Psoas muscle (tissue), 8 donors: Measurements from ENCODE around the gene ENAM. TPM values are rescaled to one million over a fixed set of nuclear protein-coding genes. Genes with fewer than 3 reads are reported as not detected.
A peak's percentile ranks its signal among the peaks of the same experiment; 100 is the strongest.
"Not testable (repeated sequence)": the region's sequence is repeated elsewhere in the genome, so short reads cannot be mapped to it uniquely, and the experiment has no call there.

ENCODE experiments used
- ATAC-seq, 4 donors: fragments of 200-7000 bp; cut with Tn5 transposase; one replicate each; pipeline ENCODE4 v1.9.1; 2020; ENCODE audit warnings: moderate library complexity in 3 of 4, mild to moderate bottlenecking in 2 of 4
- DNase-seq, 2 donors: peaks; one replicate each; pipeline ENCODE4 v3.0.0-alpha.2; 2020
- H3K27ac ChIP-seq: fragments of 200-600 bp; one replicate; pipeline ENCODE4 v1.8.0; 2022
- H3K27me3 ChIP-seq, 3 donors: fragments of 200-600 bp in 1 of 3; one replicate each; pipeline versions ENCODE4 v1.6.1 to v1.8.0; 2013 to 2022; ENCODE audit warnings: low read length in 2 of 3, mild to moderate bottlenecking in 2 of 3, moderate library complexity in 1 of 3; ENCODE audit not compliant: insufficient read depth in 3 of 3
- H3K36me3 ChIP-seq, 2 donors: fragments of 200-600 bp in 1 of 2; one replicate each; pipeline versions ENCODE4 v1.6.1 to v1.8.0; 2013 to 2022; ENCODE audit warnings: low read depth in 1 of 2, mild to moderate bottlenecking in 1 of 2, moderate library complexity in 1 of 2; ENCODE audit not compliant: insufficient read depth in 1 of 2
- H3K4me1 ChIP-seq: fragments of 200-600 bp; one replicate; pipeline ENCODE4 v1.8.0; 2022
- H3K4me3 ChIP-seq: fragments of 200-600 bp; one replicate; pipeline ENCODE4 v1.8.0; 2022; ENCODE audit warnings: mild to moderate bottlenecking
- H3K9me3 ChIP-seq: fragments of 200-600 bp; one replicate; pipeline ENCODE4 v1.8.0; 2022
- WGBS, 3 donors: extraction: QIAGEN DNeasy Blood & Tissue Kit; methylation state at CpG; one replicate each; pipeline versions ENCODE4 v1.1.6 to v1.1.7; 2013; 5-methylcytosine and 5-hydroxymethylcytosine counted together
- intact Hi-C, 2 donors: fragments of 100-400 bp; cut with DNase I; formaldehyde crosslinking; loops; one replicate each; pipeline versions ENCODE4 v1.11.0 to v1.14.2; 2022
- polyA plus RNA-seq, 3 donors: library from polyadenylated mRNA; stranded (reverse); fragments of 200-250 nt; gene quantifications; one replicate each; pipeline ENCODE4 v1.2.3, GENCODE V29; 2013
- total RNA-seq, 4 donors: library from RNA; stranded (reverse); fragmentation: NEBNext Ultra II Directional in 2 of 4; extraction: Animal tissue kit (Norgen Biotek cat#: 25700) in 2 of 4; gene quantifications; one replicate each; pipeline versions ENCODE4 v1.2.1 to v1.2.4, GENCODE V29; 2021 to 2023
- TF ChIP-seq, protein P1 (sequence below): fragments of 200-600 bp; IDR thresholded peaks from one replicate; pipeline ENCODE4 v1.8.0; 2022; ENCODE audit warnings: antibody characterized with exemption
- donor health status: healthy with polysubstance abuse.
- donor health status: DM: no; HTN: no; CAD: no; lungs with moderate emphysema.
- donor health status: Bipolar disorder and iron deficiency.
- donor health status: healthy.
- donor health status: DM: yes; HTN: yes; CAD: no.
- donor health status: DM: no; HTN: no; CAD: no.
- donor health status: DM: no; HTN: no; CAD: no.
- donor health status: DM: yes; HTN: yes; CAD: no.

The ENAM gene
- total and polyA plus RNA-seq, 7 donors: 0.08 to 6.6 (median 1.6) TPM

DNA sequence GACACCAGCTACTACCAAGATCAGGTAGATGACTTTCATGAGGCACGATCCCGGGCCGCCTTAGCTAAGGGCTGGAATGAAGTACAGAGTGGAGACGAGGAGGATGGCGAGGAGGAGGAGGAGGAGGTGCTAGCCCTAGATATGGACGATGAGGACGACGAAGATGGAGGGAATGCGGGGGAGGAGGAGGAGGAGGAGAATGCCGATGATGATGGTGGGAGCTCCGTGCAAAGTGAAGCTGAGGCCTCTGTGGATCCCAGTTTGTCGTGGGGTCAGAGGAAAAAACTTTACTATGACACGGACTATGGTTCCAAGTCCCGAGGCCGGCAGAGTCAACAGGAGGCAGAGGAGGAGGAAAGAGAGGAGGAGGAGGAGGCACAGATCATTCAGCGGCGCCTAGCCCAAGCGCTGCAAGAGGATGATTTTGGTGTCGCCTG, 60.3 kb downstream of the ENAM start:
- TF ChIP-seq, protein P1, sequence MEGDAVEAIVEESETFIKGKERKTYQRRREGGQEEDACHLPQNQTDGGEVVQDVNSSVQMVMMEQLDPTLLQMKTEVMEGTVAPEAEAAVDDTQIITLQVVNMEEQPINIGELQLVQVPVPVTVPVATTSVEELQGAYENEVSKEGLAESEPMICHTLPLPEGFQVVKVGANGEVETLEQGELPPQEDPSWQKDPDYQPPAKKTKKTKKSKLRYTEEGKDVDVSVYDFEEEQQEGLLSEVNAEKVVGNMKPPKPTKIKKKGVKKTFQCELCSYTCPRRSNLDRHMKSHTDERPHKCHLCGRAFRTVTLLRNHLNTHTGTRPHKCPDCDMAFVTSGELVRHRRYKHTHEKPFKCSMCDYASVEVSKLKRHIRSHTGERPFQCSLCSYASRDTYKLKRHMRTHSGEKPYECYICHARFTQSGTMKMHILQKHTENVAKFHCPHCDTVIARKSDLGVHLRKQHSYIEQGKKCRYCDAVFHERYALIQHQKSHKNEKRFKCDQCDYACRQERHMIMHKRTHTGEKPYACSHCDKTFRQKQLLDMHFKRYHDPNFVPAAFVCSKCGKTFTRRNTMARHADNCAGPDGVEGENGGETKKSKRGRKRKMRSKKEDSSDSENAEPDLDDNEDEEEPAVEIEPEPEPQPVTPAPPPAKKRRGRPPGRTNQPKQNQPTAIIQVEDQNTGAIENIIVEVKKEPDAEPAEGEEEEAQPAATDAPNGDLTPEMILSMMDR: no peak
- peak in 3 of 4 donors; percentile 4 to 23 (median 15) for ATAC-seq
- Histone ChIP-seq H3K4me1 (peaks cover 36% of the 10 kb centered on the region), H3K36me3 (peaks cover 0 to 33% of the 10 kb centered on the region in 2 donors), H3K4me3 (peak overlapping the region; percentile 92), H3K27me3 (no peaks in the 10 kb centered on the region), H3K27ac (peak overlapping the region; percentile 97), H3K9me3 (no peaks in the 10 kb centered on the region)
- intact Hi-C loops: loop anchor here (1.0 to 10.0 kb wide), 7 partner anchors 16 to 303 kb away; partner anchors contain the start of genes DCK (in 1 of the 2), GRSF1 (in 1 of the 2) and MOB1B (in 1 of the 2)
- 1 to 2% (median 1%) methylated on average over 19 of the region's 19 CpGs for WGBS, 3 donors
- DNase-seq: no peak

DNA sequence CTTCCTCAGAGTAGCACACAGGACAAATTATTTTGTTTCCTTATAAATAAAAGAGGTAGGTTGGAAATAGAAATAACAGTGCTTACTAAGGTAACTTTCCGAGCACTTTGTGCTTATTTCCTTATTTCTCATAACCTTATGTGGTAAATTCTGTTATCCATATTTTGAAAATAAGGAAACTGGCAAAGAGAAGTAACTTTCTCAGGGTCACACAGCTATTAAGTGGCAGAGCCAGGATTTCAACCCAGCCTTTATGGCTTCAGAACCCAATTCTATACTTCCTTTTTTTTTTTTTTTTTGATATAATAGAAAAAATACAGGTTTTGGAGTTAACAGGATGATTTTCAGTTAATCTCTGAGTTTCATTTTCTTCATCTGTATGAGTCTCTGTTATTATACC, 63.1 kb downstream of the ENAM start:
- TF ChIP-seq, protein P1: no peak
- 78 to 100% (median 79%) methylated on average over 1 of the region's 1 CpG for WGBS, 3 donors
- peaks cover 36% of the 10 kb centered on the region for H3K4me1 ChIP-seq
- ATAC-seq (no peak), DNase-seq (no peak)
- peaks cover 0 to 33% of the 10 kb centered on the region in 2 donors for H3K36me3 ChIP-seq
- no peaks in the 10 kb centered on the region for H3K27me3 ChIP-seq
- no peaks in the 10 kb centered on the region for H3K9me3 ChIP-seq
- H3K4me3 ChIP-seq: no peak overlapping the region
- no peak overlapping the region for H3K27ac ChIP-seq
- intact Hi-C loops: no loop called here

DNA sequence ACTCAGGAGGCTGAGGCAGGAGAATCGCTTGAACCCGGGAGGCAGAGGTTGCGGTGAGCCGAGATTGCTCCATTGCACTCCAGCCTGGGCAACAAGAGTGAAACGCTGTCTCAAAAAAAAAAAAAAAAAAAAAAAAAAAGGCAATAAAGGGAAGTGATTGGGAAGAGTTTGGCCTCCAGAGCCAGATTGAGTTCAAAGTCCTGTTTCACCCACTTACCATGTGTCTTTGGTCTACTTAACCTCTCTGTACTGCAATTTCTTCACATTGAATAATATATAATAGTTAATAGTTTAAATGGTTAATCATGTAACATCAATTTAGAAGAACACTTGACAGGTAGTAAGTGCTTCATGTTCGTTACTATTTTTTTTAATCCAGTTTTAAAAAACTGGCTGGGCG, 66.1 kb downstream of the ENAM start:
- H3K27ac ChIP-seq, H3K27me3 ChIP-seq, H3K4me3 ChIP-seq, intact Hi-C loops, ATAC-seq, DNase-seq, H3K9me3 ChIP-seq: not testable (repeated sequence)
- Histone ChIP-seq H3K4me1 (peaks cover 27% of the 10 kb centered on the region), H3K36me3 (peaks cover 0 to 33% of the 10 kb centered on the region in 2 donors)
- 94 to 99% (median 97%) methylated on average over 7 of the region's 7 CpGs for WGBS, 3 donors

Other genes with a start within 250 kb of the ENAM start
- gene SMR3B, start 245.6 kb upstream of the ENAM start, total RNA-seq: not detected
- gene SMR3B, start 245.6 kb upstream of the ENAM start, polyA plus RNA-seq: not detected
- gene OPRPN, start 230.8 kb upstream of the ENAM start, total RNA-seq: not detected
- not detected for gene OPRPN, start 230.8 kb upstream of the ENAM start, polyA plus RNA-seq
- gene MUC7, start 156.5 kb upstream of the ENAM start, total RNA-seq: not detected
- not detected for gene MUC7, start 156.5 kb upstream of the ENAM start, polyA plus RNA-seq
- not detected for gene AMTN, start 110.2 kb upstream of the ENAM start, total RNA-seq
- not detected for gene AMTN, start 110.2 kb upstream of the ENAM start, polyA plus RNA-seq
- not detected for gene AMBN, start 36.5 kb upstream of the ENAM start, total RNA-seq
- not detected for gene AMBN, start 36.5 kb upstream of the ENAM start, polyA plus RNA-seq
- 1 to 10 TPM in 3 of 4 donors, under 1 TPM in 1; 0.50 to 3.0 (median 1.7) TPM for gene JCHAIN, start 37.8 kb downstream of the ENAM start, total RNA-seq
- gene JCHAIN, start 37.8 kb downstream of the ENAM start, polyA plus RNA-seq: under 1 TPM; 0.13 to 0.73 (median 0.15) TPM
- 10 to 100 TPM; 13.1 to 22.6 (median 20.2) TPM for gene UTP3, start 59.8 kb downstream of the ENAM start, total RNA-seq
- gene UTP3, start 59.8 kb downstream of the ENAM start, polyA plus RNA-seq: 10 to 100 TPM; 13.0 to 32.5 (median 28.6) TPM
- gene RUFY3, start 93.2 kb downstream of the ENAM start, total RNA-seq: 10 to 100 TPM; 31.3 to 53.7 (median 43.3) TPM
- 10 to 100 TPM; 15.1 to 35.2 (median 27.7) TPM for gene RUFY3, start 93.2 kb downstream of the ENAM start, polyA plus RNA-seq
- gene GRSF1, start 211.1 kb downstream of the ENAM start, total RNA-seq: 100 to 1,000 TPM; 114 to 144 (median 130) TPM
- 100 to 1,000 TPM in 1 of 3 donors, 10 to 100 TPM in 2; 85.2 to 138 (median 96.6) TPM for gene GRSF1, start 211.1 kb downstream of the ENAM start, polyA plus RNA-seq